Calu3 (cell line): ENCODE results near the gene PCDHGA7. TPM values are rescaled to one million over a fixed set of nuclear protein-coding genes. Genes with fewer than 3 reads are reported as not detected.

Experiments used
- BruUV-seq: library from RNA; stranded (reverse); fragments of 400-500 nt; replicated peaks from 2 replicates; lab custom pipeline; 2021; lab: Mats Ljungman, UMichigan
- CTCF ChIA-PET: fragments of 300-600 bp; sonication (Branson Sonifier 250); formaldehyde crosslinking; loops from one replicate; lab custom pipeline; 2022; ENCODE audit warnings: antibody characterized with exemption; lab: Charles Lee
- DNase-seq: peaks from one replicate; pipeline ENCODE4 v3.0.0; 2022
- H3K27ac Mint-ChIP-seq: one replicate; pipeline ENCODE4 v1.8.0; 2022; ENCODE audit warnings: mixed read lengths; ENCODE audit not compliant: unreplicated experiment
- H3K27me3 Mint-ChIP-seq: one replicate; pipeline ENCODE4 v1.8.0; 2022; ENCODE audit warnings: mixed read lengths; ENCODE audit not compliant: unreplicated experiment
- H3K36me3 Mint-ChIP-seq: one replicate; pipeline ENCODE4 v1.8.0; 2022; ENCODE audit warnings: mild to moderate bottlenecking, moderate library complexity, mixed read lengths; ENCODE audit not compliant: insufficient read depth, unreplicated experiment
- H3K4me1 Mint-ChIP-seq: one replicate; pipeline ENCODE4 v1.8.0; 2022; ENCODE audit warnings: mild to moderate bottlenecking, low read depth, mixed read lengths; ENCODE audit not compliant: unreplicated experiment
- H3K4me3 Mint-ChIP-seq: one replicate; pipeline ENCODE4 v1.8.0; 2022; ENCODE audit warnings: mild to moderate bottlenecking, low read depth, moderate library complexity, mixed read lengths; ENCODE audit not compliant: unreplicated experiment
- H3K9me3 Mint-ChIP-seq: one replicate; pipeline ENCODE4 v1.8.0; 2022; ENCODE audit warnings: low read depth, mixed read lengths; ENCODE audit not compliant: unreplicated experiment
- intact Hi-C: fragments of 100-400 bp; cut with micrococcal nuclease; formaldehyde crosslinking; loops from one replicate; pipeline ENCODE4 v1.10.0; 2022; ENCODE audit not compliant: unreplicated experiment
- total RNA-seq: library from RNA; stranded (reverse); gene quantifications from 2 replicates; pipeline ENCODE4 v1.2.3, GENCODE V29; 2022
- TF ChIP-seq, protein P1 (sequence below): fragments of 200-600 bp; IDR thresholded peaks from one replicate; pipeline ENCODE4 v1.8.0; 2022; ENCODE audit warnings: antibody characterized with exemption; ENCODE audit not compliant: unreplicated experiment

The PCDHGA7 gene
- total RNA-seq, 1 experiment from 2014 or later, result 0.90 TPM

DNA sequence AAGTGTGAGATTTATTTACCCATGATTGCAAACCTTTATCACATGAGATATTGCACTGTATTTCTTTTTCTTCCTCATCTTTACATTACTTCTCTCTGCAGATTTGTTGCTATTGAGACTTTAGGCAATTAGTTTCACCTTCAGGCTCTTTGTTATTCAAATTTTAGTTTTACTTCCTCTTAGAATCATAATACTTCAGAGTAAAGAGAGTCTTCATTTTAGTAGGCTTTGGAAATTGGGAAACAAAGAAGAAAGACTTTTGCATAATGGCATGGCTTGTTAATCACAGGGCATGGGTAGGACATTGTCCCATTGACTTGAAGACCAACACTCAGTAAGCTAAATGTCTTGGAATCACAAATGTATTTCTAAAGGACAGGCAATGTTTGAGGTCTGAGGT lies 19.8 kb upstream of the PCDHGA7 start:
- Mint-ChIP-seq H3K4me1 (no peaks in the 10 kb centered on the region), H3K27me3 (no peaks in the 10 kb centered on the region), H3K4me3 (no peak overlapping the region), H3K27ac (no peak overlapping the region), H3K36me3 (peaks cover 3% of the 10 kb centered on the region), H3K9me3 (peaks cover 26% of the 10 kb centered on the region)
- intact Hi-C loops, result no loop called here
- CTCF ChIA-PET, result no interaction called here
- no TSS peak for BruUV-seq
- DNase-seq, result no peak
- TF ChIP-seq, protein P1, sequence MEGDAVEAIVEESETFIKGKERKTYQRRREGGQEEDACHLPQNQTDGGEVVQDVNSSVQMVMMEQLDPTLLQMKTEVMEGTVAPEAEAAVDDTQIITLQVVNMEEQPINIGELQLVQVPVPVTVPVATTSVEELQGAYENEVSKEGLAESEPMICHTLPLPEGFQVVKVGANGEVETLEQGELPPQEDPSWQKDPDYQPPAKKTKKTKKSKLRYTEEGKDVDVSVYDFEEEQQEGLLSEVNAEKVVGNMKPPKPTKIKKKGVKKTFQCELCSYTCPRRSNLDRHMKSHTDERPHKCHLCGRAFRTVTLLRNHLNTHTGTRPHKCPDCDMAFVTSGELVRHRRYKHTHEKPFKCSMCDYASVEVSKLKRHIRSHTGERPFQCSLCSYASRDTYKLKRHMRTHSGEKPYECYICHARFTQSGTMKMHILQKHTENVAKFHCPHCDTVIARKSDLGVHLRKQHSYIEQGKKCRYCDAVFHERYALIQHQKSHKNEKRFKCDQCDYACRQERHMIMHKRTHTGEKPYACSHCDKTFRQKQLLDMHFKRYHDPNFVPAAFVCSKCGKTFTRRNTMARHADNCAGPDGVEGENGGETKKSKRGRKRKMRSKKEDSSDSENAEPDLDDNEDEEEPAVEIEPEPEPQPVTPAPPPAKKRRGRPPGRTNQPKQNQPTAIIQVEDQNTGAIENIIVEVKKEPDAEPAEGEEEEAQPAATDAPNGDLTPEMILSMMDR, result no peak

DNA sequence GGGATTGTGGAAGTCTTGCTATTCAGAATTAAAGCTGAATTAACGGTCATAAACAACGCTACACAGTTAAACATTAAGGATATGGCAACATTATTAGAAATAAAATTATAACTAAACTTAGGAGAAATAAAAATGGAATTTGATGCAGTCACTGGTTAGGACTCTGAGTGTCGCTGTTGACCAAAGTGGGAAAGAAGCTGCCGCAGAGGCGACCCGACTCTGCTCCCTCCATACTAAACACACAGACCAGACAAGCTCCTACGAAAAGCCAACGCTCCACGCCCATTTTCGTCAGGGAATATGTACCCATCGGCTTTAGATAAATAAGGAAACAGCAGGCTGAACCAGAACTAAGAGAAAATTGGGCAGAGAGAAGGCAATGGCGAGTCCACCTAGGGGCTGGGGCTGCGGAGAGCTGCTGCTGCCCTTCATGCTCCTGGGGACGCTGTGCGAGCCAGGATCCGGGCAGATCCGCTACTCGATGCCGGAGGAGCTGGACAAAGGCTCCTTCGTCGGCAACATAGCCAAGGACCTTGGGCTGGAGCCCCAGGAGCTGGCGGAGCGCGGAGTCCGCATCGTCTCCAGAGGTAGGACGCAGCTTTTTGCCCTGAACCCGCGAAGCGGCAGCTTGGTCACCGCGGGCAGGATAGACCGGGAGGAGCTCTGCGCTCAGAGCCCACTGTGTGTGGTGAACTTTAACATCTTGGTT lies 18.4 kb upstream of the PCDHGA7 start, which contains the start of gene PCDHGA5:
Gene PCDHGA5, plus strand, starts transcription at position 211 of the 709 bp plus-strand sequence. Its CDS starts 169 bp downstream, at position 380.
- Mint-ChIP-seq H3K4me1 (no peaks in the 10 kb centered on the region), H3K4me3 (no peak within 1 kb of the TSS), H3K27me3 (no peaks in the 10 kb centered on the region), H3K27ac (no peak within 1 kb of the TSS), H3K36me3 (peaks cover 3% of the 10 kb centered on the region), H3K9me3 (peaks cover 20% of the 10 kb centered on the region)
- no TSS peak for BruUV-seq
- intact Hi-C loops, result no loop called here
- TF ChIP-seq, protein P1, result no peak
- CTCF ChIA-PET, result no interaction called here
- no peak for DNase-seq

DNA sequence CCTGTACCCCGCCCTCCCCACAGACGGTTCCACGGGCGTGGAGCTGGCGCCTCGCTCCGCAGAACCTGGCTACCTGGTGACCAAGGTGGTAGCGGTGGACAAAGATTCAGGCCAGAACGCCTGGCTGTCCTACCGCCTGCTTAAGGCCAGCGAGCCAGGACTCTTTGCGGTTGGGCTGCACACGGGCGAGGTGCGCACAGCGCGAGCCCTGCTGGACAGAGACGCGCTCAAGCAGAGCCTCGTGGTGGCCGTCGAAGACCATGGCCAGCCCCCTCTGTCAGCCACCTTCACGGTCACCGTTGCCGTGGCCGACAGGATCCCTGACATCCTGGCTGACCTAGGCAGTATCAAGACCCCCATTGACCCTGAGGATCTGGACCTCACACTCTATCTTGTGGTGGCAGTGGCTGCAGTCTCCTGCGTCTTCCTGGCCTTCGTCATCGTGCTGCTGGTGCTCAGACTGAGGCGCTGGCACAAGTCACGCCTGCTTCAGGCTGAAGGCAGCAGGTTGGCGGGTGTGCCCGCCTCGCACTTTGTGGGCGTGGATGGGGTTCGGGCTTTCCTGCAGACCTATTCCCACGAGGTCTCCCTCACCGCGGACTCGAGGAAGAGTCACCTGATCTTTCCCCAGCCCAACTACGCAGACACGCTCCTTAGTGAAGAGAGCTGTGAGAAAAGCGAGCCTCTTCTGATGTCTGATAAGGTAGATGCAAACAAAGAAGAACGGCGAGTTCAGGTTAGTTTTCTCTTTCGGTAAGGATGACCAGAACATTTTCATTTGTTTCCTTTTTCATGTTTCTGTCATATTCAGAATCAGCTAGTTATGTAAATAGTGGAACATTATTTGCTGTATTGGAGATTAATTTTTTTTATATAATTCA lies 16.3 kb upstream of the PCDHGA7 start:
- TF ChIP-seq, protein P1, result no peak
- Mint-ChIP-seq H3K4me1 (no peaks in the 10 kb centered on the region), H3K27me3 (no peaks in the 10 kb centered on the region), H3K4me3 (no peak overlapping the region), H3K27ac (no peak overlapping the region), H3K36me3 (peaks cover 7% of the 10 kb centered on the region), H3K9me3 (peaks cover 17% of the 10 kb centered on the region)
- DNase-seq, result no peak
- CTCF ChIA-PET, result no interaction called here
- intact Hi-C loops, result no loop called here
- BruUV-seq, result no TSS peak

DNA sequence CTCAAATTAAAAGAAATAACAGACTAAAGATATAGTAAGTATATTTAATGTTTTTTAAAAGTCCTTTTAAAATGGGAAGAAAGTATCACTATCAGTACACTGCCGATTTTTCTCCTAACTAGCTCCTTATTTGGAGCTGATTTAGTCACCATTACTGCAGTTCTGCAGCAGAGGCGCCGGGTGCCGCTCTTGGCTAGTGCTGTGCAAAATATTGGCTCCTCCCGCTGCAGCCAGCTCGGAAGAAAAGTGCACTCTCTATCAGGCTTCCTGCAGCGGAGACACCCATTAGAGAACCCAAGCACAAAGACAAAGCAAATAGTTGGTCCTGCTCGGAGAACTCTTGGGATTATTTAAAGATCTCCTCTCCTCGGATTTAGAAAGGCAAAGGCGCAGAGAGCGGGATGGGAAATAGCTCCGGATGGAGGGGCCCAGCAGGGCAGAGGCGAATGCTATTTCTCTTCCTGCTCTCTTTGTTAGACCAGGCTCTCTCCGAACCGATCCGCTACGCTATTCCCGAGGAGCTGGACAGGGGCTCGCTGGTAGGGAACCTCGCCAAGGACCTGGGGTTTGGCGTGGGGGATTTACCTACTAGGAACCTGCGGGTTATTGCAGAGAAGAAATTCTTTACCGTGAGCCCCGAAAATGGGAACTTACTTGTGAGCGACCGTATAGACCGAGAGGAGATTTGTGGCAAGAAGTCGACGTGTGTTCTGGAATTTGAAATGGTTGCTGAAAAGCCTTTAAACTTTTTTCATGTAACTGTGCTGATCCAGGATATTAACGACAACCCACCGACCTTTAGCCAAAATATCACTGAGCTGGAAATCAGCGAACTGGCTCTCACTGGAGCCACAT lies 12.3 kb upstream of the PCDHGA7 start, which contains the start of gene PCDHGB3:
Gene PCDHGB3, plus strand, starts transcription at position 249 of the 855 bp plus-strand sequence. Its CDS starts 153 bp downstream, at position 402.
- intact Hi-C loops, result loop anchor here (1.0 kb wide), 1 partner anchor 191 kb away; no protein-coding TSS in a partner anchor
- TF ChIP-seq, protein P1, result no peak
- no peaks in the 10 kb centered on the region for H3K27me3 Mint-ChIP-seq
- BruUV-seq, result TSS peak; percentile 60
- H3K9me3 Mint-ChIP-seq, result peaks cover 14% of the 10 kb centered on the region
- CTCF ChIA-PET, result interaction anchor here (0.7 to 1.4 kb wide), 8 partner anchors 105 to 321 kb away, joined by 3 to 10 read pairs (median 4); partner anchors contain the start of genes PCDHB14 and PCDHGC3
- peaks cover 9% of the 10 kb centered on the region for H3K36me3 Mint-ChIP-seq
- peak within 1 kb of the TSS; percentile 62 for H3K4me3 Mint-ChIP-seq
- no peaks in the 10 kb centered on the region for H3K4me1 Mint-ChIP-seq
- peak; percentile 41 for DNase-seq
- peak within 1 kb of the TSS; percentile 75 for H3K27ac Mint-ChIP-seq
